Activated T-cell treated with anti-CD3 and anti-CD28 coated beads for 1 hour (primary cell): ENCODE data around the gene PSME1.
"Not testable (repeated sequence)": the region's sequence is repeated elsewhere in the genome, so short reads cannot be mapped to it uniquely, and the experiment has no call there.

ENCODE experiments used
- DNase-seq: peaks from one replicate; pipeline ENCODE4 v3.0.0-alpha.2; 2020; ENCODE audit warnings: low read depth

Gene PSME1

DNA sequence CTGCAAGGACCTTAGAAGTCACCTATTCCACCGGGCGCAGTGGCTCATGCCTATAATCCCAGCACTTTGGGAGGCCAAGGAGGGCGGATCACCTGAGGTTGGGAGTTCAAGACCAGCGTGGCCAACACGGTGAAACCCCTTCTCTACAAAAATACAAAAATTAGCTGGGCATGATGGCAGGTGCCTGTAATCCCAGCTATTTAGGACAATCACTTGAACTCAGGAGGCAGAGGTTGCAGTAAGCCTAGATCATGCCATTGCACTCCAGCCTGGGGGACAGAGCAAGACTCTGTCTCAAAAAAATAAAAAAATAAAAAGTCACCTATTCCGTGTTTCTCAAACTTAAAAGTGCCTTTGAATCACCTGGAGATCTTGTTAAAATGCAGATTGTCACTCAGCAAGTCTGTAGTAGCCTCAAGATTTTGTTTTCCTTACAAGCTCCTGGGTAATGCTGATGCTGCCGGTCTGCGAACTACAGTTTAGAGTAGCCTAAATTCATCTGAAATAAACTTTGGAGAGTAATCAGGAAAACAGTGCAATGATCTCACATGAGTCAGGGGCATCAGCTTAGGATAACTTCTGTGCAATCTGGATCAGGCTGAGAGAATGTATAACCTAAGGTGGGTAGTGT is 30.3 kb upstream of the PSME1 start:
- DNase-seq: not testable (repeated sequence)

DNA sequence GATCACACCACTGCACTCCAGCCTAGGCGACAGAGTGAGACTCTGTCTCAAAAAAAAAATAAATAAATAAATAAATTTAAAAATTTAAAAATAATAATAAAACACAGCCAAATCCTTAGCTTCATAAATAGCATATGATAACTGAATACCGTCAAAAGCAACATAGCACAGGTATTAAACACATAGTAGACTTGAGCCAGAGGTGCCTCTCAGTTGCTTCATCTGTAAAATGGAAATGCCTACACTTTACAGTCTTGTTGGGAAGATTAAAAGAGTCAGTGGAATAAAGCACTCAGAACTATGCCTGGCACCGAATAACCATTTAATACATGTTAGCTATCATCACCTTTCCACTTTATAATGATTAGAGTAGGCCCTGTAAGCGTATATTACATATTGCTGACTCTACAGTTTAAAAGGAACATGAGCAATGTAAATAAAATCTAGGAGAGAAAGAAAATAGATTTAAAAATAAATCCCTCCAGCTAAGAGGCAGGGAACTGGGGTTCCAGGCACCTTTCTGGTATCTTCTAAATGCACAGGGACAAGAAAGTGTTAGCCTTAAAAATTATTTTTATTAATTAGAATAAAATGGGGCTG is 29.2 kb upstream of the PSME1 start:
- DNase-seq: no peak

GRCh38 chr14:24108336-24108874 is 27.6 kb upstream of the PSME1 start:
- no peak for DNase-seq

DNA sequence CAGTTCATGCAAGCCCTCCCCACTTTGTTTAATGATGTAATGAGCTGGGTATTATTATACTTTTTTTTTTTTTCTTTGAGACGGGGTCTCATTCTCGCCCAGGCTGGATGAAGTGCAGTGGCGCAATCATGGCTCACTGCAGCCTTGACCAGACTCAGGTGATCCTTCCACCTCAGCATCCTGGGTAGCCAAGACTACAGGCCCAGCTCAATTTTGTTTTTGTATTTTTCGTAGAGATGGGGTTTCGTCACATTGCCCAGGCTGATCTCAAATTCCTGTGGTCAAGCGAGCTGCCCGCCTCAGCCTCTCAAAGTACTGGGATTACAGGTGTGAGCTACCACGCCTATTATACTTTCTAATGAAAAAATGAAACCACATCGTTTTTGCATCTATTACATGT is 25.9 kb upstream of the PSME1 start:
- no peak for DNase-seq

- no peak for DNase-seq
Measured at GRCh38 chr14:24110523-24110922, 25.5 kb upstream of the PSME1 start.

DNA sequence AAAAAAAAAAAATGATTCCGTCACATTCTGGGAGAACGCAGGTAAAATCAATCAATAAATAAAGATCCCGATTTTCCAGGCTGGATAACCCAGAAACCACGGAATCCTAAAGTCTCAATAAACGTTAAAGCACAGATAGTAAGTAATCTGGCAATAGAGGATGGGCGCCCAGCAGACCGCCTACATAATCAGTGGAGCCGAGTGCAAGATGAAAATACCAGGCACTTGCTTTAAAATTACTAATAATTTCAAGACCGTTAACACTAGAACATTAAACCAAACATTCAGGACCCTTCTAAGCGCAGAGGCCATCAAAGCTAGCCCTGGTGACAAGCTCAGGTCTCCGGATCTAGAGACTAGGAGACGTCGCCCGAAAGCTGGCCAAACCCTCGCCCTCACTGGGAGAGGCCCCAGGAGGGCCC is 22.6 kb upstream of the PSME1 start:
- no peak for DNase-seq

DNA sequence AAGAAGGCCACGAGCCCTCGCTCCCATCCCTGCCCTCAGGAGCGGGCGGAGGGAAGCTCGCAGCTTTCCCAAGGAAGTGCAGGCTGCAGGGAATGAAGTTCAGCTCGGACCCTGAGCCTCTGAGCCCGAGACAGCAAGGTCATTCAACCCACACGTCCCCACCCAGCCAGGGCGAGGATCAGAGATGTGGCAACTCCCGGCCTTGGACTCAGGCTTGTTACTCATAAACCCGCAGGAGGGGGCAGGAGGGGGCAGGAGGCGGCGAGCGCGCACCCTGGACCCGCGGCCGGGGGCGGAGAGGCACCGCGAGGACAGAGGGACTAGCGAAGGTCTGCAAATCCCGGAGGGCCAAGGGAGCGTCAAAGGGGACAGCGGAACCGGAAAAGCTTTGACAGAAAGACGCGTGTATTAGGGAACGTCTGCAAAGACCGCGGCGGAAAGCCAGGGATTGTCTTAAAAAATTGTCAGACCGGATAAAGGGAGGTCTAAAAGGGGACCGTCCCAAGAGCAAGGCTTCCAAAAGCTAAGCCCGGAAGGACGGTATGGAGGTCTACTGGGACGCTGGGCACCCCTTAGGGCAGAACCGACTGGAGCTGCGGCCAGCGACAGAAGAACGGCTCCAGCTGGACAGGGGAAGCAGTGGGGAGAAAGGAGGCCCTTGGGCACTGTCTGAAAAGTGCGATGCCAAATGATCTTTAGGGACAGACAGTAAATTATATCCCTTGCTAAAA is 22.0 kb upstream of the PSME1 start:
- peak; percentile 59 for DNase-seq

GRCh38 chr14:24114532-24115421 is 21.2 kb upstream of the PSME1 start, which contains the start of the genes DCAF11 and NRL:
DCAF11 (plus strand) TSS chr14:24114777; CDS start chr14:24115595, 818 bp downstream.
NRL (minus strand) TSS chr14:24114949; CDS start chr14:24082848, 32,101 bp downstream.
- DNase-seq: peak; percentile 95

DNA sequence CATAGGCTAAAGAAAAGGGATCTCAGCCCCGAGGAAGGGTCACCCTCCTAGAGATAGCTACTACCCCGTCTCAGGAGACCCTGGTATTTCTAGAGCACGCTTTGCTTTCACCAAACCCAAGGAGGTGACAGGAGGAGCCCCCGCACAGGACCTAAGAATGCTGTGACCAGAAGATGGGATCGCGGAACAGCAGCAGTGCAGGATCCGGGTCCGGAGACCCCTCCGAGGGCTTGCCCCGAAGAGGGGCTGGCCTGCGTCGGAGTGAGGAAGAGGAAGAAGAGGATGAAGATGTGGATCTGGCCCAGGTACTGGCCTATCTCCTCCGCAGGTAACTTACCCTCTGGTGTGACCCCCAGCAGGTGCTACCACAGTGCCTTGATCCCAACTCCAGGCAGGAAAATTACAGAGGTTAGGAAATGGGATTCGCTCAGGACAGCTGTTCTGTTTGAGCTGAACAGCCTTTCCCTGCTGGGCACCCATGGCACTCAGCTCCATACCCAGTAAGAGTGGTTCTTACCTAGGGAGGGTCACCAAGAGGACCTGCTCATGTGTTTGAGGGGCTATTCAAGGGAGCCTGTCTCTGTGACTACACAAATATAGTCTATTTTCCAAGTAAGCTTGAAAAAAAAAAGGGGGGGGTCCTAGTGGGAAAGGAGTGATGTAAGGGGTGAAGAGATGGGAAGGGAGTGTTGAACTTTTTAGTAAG is 20.4 kb upstream of the PSME1 start:
- no peak for DNase-seq

DNA sequence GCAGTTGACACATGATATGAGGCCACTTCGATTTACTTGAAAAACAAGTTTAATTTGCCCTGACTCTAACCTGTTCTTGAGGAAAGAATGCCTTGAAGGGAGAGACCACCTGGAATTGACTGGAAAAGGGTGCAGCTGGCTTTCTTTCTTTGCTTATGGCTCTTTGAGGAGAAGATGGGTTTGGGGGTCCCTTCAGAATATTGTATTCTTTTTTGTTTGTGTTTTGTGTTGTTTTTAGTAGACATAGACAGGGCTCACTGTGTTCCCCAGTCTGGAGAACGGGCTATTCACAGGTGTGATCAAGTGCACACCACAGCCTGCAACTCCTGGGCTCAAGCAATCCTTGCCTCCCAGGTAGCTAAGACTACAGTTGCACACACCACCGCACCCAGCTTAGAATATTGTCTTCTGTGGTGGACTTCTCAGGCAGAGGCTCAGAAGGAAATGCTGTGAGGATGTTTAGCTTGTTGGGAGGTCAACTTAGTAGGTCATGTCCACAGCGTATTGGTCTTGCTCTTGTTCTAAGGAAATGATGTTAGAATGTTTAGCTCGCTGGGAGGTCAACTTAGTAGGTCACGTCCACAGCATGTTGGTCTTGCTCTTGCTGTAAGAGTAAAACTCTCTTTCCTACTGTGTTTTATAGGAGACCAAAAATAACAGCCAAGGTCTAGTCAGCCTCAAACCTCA is 19.7 kb upstream of the PSME1 start:
- no peak for DNase-seq

DNA sequence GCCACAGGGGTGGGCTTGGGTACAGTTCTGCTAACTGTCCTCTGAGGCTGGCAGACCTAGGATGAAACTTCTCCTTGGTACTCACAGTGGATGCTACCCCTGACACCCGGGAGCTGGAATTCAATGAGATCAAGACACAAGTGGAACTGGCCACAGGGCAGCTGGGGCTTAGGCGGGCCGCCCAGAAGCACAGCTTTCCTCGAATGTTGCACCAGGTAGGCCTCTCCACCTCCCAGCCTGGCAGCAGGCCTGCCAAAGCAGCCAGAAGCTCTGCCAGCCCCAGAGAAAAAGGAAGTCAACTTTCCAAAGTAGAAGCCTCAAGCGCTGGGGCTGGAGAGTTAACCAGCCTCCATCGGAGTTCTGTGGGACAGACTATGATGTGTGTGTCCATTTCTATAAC is 18.8 kb upstream of the PSME1 start:
- no peak for DNase-seq

GRCh38 chr14:24119691-24120090 is 16.3 kb upstream of the PSME1 start:
- no peak for DNase-seq

- no peak for DNase-seq
Measured at GRCh38 chr14:24121210-24121609, 14.8 kb upstream of the PSME1 start.

DNA sequence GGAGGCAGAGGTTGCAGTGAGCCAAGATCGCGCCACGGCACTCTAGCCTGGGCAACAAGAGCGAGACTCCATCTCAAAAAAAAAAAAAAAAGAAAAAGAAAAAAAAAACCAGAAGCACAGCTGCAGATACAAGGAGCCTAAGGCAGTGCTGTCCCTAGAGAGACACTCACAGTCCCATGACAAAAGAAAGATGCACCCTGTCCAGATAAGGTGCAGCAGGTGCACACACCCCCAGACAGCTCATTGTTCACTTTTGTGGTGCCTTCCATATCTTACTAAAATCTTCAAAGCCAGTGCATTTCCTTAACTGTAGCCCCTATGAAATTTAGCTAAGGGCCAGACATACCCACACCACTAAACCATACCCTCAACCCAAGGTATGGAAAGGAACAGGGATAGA is 13.6 kb upstream of the PSME1 start:
- no peak for DNase-seq

GRCh38 chr14:24122898-24123297 is 13.1 kb upstream of the PSME1 start:
- DNase-seq: no peak

DNA sequence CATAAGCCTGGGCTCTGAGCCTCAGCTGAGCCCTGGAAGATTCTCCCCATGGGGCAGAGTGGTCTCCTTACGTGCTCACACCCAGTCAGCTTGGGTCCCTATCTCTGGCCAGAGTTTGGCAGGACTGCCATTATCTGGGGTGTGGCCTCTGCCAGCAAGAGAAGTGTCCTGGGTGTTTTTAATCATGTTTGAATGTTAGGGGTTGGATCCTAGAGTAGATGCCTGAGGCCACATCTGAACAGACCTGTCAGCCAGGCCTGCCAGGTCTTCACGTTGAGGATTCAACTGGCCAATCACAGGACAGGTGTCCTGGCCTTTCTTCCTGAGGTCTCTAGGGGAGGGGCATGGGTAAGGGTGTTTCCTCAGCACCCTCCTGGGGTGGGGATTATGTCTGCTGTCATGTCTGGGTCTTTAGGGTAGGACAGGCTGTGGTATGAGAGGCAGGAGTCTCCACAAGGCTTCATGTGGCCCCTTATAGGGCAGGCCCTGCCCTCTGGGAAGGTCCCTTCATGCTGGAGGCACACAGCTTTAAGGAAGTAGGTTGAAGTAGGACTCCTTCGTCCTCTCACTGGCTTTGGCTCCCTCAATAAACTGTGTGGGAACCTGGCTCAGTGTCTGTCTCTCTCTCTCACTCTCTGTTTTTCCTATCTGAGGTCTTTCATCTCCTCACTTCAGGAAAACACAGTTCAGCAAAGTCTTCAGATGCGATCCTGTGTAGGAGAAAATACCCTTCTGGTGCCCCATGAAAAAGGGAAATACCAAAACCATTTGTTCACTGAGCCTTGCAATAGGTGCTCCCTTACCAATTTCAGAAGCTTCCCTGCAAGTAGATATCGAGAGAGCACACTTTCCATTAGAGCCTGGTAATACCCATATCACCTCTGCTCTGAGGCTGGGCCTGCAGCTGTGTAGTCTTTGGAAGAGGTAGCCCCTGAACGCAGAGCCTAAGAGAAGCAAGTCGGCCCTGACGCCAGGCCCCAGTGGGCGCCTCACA is 12.3 kb upstream of the PSME1 start:
- DNase-seq: no peak

DNA sequence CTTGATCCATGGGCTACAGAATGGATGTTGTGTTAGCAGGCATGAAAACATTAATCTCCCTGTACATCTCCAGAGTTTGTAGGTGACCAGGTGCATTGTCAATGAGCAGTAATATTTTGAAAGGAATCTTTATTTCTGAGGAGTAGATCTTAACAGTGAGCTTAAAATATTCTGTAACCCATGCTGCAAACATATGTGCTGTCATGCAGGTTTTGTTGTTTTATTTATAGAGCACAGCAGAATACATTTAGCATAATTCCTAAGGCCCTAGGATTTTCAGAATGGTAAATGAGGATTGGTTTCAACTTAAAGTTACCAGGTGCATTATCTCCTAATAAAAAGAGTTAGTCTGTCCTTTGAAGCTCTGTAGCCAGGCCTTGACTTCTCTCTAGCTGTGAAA is 9.1 kb upstream of the PSME1 start:
- no peak for DNase-seq

DNA sequence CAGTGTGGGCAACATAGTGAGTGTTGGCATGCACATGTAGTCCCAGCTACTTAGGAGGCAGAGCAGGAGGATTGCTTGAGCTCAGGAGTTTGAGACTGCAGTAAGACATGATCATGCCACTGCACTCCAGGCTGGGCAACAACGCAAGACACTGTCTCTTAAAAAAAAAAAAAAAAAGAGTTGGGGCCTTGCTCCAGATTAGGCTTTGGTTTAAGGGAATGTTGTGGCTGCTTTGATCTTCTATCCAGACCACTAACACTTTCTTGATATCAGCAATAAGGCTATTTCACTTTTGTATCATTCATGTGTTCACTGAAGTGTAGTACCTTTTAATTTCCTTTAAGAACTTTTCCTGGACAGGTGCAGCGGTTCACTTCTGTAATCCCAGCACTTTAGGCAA is 8.3 kb upstream of the PSME1 start:
- no peak for DNase-seq

GRCh38 chr14:24129410-24129998 is 6.5 kb upstream of the PSME1 start:
- DNase-seq: no peak
